Hepatocyte (in vitro differentiated cells): Measurements from ENCODE around the gene MRPL42.

Source experiments
- EZH2 ChIP-seq: fragments of 200-600 bp; sonication (generic); IDR thresholded peaks from 2 replicates; pipeline ENCODE4 v1.6.1; 2016; ENCODE audit warnings: antibody characterized with exemption, mild to moderate bottlenecking, borderline replicate concordance
- EZH2phosphoT487 ChIP-seq: fragments of 200-600 bp; sonication (generic); IDR thresholded peaks from one replicate; pipeline ENCODE4 v1.6.1; 2018; ENCODE audit warnings: antibody characterized with exemption, mild to moderate bottlenecking, low read depth, moderate library complexity; ENCODE audit not compliant: unreplicated experiment, severe bottlenecking
- TF ChIP-seq, protein P1 (sequence below): fragments of 200-600 bp; sonication (generic); IDR thresholded peaks from 2 replicates; pipeline ENCODE4 v1.5.1; 2016; ENCODE audit warnings: antibody characterized with exemption, mild to moderate bottlenecking; ENCODE audit not compliant: poor library complexity

- TF ChIP-seq, protein P1, sequence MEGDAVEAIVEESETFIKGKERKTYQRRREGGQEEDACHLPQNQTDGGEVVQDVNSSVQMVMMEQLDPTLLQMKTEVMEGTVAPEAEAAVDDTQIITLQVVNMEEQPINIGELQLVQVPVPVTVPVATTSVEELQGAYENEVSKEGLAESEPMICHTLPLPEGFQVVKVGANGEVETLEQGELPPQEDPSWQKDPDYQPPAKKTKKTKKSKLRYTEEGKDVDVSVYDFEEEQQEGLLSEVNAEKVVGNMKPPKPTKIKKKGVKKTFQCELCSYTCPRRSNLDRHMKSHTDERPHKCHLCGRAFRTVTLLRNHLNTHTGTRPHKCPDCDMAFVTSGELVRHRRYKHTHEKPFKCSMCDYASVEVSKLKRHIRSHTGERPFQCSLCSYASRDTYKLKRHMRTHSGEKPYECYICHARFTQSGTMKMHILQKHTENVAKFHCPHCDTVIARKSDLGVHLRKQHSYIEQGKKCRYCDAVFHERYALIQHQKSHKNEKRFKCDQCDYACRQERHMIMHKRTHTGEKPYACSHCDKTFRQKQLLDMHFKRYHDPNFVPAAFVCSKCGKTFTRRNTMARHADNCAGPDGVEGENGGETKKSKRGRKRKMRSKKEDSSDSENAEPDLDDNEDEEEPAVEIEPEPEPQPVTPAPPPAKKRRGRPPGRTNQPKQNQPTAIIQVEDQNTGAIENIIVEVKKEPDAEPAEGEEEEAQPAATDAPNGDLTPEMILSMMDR, result no peak
- no peak for TF ChIP-seq EZH2
- no peak for TF ChIP-seq EZH2phosphoT487
These were observed 57.2 kb downstream of the MRPL42 start for GRCh38 chr12:93524386-93525133.
